Endodermal cell (in vitro differentiated cells): ENCODE measurements around the gene PSMA8. TPM values are rescaled to one million over a fixed set of nuclear protein-coding genes. Genes with fewer than 3 reads are reported as not detected.
A peak's percentile ranks its signal among the peaks of the same experiment; 100 is the strongest.

Experiments
- DNase-seq: peaks from one replicate; pipeline ENCODE4 v3.0.0-alpha.2; 2017
- H3K27ac ChIP-seq: 2 replicates; pipeline ENCODE4 v1.5.1; 2013; ENCODE audit warnings: mild to moderate bottlenecking, low read depth, low read length, moderate library complexity
- H3K27me3 ChIP-seq: 2 replicates; pipeline ENCODE4 v1.6.1; 2013; ENCODE audit warnings: mild to moderate bottlenecking, low read length, moderate library complexity; ENCODE audit not compliant: insufficient read depth, control insufficient read depth, poor library complexity, severe bottlenecking
- H3K36me3 ChIP-seq: 2 replicates; pipeline ENCODE4 v1.7.0; 2013; ENCODE audit warnings: mild to moderate bottlenecking, low read length, moderate library complexity; ENCODE audit not compliant: control insufficient read depth, insufficient read depth
- H3K4me1 ChIP-seq: one replicate; pipeline ENCODE4 v1.7.0; 2013; ENCODE audit warnings: low read length; ENCODE audit not compliant: control insufficient read depth, insufficient read depth
- H3K4me3 ChIP-seq: 2 replicates; pipeline ENCODE4 v1.5.1; 2013; ENCODE audit warnings: mild to moderate bottlenecking, low read length, moderate library complexity
- H3K9ac ChIP-seq: 2 replicates; pipeline ENCODE4 v1.6.1; 2013; ENCODE audit warnings: mild to moderate bottlenecking, low read length, moderate library complexity; ENCODE audit not compliant: poor library complexity, severe bottlenecking; ENCODE audit errors: extremely low read depth
- H3K9me3 ChIP-seq: 2 replicates; pipeline ENCODE4 v1.6.1; 2013; ENCODE audit warnings: mild to moderate bottlenecking, low read length, moderate library complexity; ENCODE audit not compliant: control insufficient read depth
- H3K27ac Mint-ChIP-seq: 2 replicates; pipeline ENCODE4 v1.8.0; 2020; ENCODE audit warnings: mixed read lengths
- H3K27me3 Mint-ChIP-seq: 2 replicates; pipeline ENCODE4 v1.8.0; 2021; ENCODE audit warnings: mild to moderate bottlenecking, mixed read lengths; ENCODE audit not compliant: insufficient read depth
- H3K36me3 Mint-ChIP-seq: 2 replicates; pipeline ENCODE4 v1.8.0; 2020; ENCODE audit warnings: low read depth, mixed read lengths
- H3K4me1 Mint-ChIP-seq: 2 replicates; pipeline ENCODE4 v1.8.0; 2020; ENCODE audit warnings: mixed read lengths
- H3K4me3 Mint-ChIP-seq: 2 replicates; pipeline ENCODE4 v1.8.0; 2020; ENCODE audit warnings: mild to moderate bottlenecking, moderate library complexity, mixed read lengths
- H3K9me3 Mint-ChIP-seq: 2 replicates; pipeline ENCODE4 v1.8.0; 2020; ENCODE audit warnings: mild to moderate bottlenecking, mixed read lengths
- CTCF ChIP-seq: fragments of 200-600 bp; sonication (generic); conservative IDR thresholded peaks from 2 replicates; pipeline ENCODE4 v1.5.0; 2021; ENCODE audit warnings: antibody characterized with exemption, mild to moderate bottlenecking
- WGBS, 2 experiments: methylation state at CpG; one replicate each; pipeline versions ENCODE4 v1.1.5 to v1.1.7; 2013; ENCODE audit warnings: missing lambda C conversion rate in 2 of 2, mixed read lengths in 1 of 2; ENCODE audit not compliant: insufficient coverage in 1 of 2, insufficient read length in 1 of 2; 5-methylcytosine and 5-hydroxymethylcytosine counted together
- total RNA-seq, 2 donors: library from RNA; stranded (reverse); fragmentation: NEBNext Ultra II Directional in 1 of 2; extraction: Animal tissue kit (Norgen Biotek cat#: 25700) in 1 of 2; gene quantifications; 2 replicates in 1 of 2; 3 replicates in 1 of 2; pipeline ENCODE4 v1.2.1, GENCODE V29; 2021

Gene PSMA8
- total RNA-seq, 2 donors from 2014 or later: not detected

- Mint-ChIP-seq H3K27me3 (no peaks in the 10 kb centered on the region), H3K36me3 (no peaks in the 10 kb centered on the region), H3K9me3 (no peaks in the 10 kb centered on the region), H3K4me1 (no peaks in the 10 kb centered on the region), H3K27ac (no peak overlapping the region), H3K4me3 (no peak overlapping the region)
- no peak overlapping the region for H3K27ac ChIP-seq
- H3K9ac ChIP-seq: no peak overlapping the region
- H3K4me1 ChIP-seq: no peaks in the 10 kb centered on the region
- H3K27me3 ChIP-seq: no peaks in the 10 kb centered on the region
- no peaks in the 10 kb centered on the region for H3K9me3 ChIP-seq
- DNase-seq: peak; percentile 87
- peak; percentile 82 for TF ChIP-seq CTCF
- WGBS, 2 experiments: 74 to 88% methylated on average over 4 to 5 of the region's 5 CpGs
- H3K36me3 ChIP-seq: no peaks in the 10 kb centered on the region
- H3K4me3 ChIP-seq: no peak overlapping the region
Measured at GRCh38 chr18:26103579-26103978, 30.1 kb upstream of the PSMA8 start.

DNA sequence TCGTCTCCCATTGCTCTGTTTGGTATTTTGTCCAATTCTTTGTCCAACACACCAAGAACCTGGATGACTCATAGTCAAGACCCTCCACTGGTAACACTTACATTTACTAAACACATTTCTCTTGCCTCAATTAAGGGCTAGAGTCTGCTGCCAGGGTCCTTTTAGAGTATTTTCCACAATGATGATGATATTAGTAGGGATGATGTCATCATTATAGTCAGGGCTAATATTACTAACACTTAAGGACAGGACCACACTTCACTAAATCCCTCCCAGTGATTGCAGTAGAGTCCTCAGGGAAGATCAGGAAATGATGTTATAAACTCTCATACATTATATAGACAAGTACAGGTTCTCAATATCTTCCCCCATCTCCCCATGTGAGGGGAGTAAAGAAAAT lies 29.6 kb upstream of the PSMA8 start:
- H3K36me3 Mint-ChIP-seq: no peaks in the 10 kb centered on the region
- no peaks in the 10 kb centered on the region for H3K9me3 ChIP-seq
- no peak overlapping the region for H3K4me3 ChIP-seq
- DNase-seq: no peak
- no peak overlapping the region for H3K27ac ChIP-seq
- no peak overlapping the region for H3K9ac ChIP-seq
- H3K27me3 Mint-ChIP-seq: no peaks in the 10 kb centered on the region
- H3K36me3 ChIP-seq: no peaks in the 10 kb centered on the region
- H3K27ac Mint-ChIP-seq: no peak overlapping the region
- TF ChIP-seq CTCF: no peak
- no peaks in the 10 kb centered on the region for H3K9me3 Mint-ChIP-seq
- H3K4me1 Mint-ChIP-seq: no peaks in the 10 kb centered on the region
- no peaks in the 10 kb centered on the region for H3K4me1 ChIP-seq
- no peak overlapping the region for H3K4me3 Mint-ChIP-seq
- WGBS, 2 experiments: 86 to 97% methylated on average over 1 of the region's 1 CpG
- no peaks in the 10 kb centered on the region for H3K27me3 ChIP-seq

DNA sequence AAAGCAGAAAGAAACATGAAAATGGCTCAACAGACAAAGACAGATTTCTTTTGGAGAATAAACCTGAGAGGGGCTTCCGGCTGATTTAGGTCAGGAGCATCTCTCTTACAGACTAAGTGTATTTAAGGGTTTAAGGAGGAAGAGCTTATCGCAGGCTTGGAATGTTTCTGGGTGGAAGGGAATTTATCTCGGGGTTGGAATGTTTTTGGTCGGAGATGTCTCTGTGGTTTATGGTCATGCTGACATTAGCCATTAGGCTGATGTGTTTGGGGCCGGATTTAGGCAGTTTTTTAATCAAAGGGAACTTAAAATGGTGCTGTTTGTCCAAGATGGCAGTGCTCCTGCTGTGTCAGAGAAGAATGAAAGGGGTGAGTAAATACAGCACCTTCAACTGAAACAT lies 14.4 kb upstream of the PSMA8 start:
- no peak overlapping the region for H3K27ac Mint-ChIP-seq
- no peak overlapping the region for H3K4me3 ChIP-seq
- no peak for DNase-seq
- peaks cover 20% of the 10 kb centered on the region for H3K9me3 ChIP-seq
- H3K9ac ChIP-seq: no peak overlapping the region
- H3K4me1 Mint-ChIP-seq: no peaks in the 10 kb centered on the region
- no peaks in the 10 kb centered on the region for H3K27me3 ChIP-seq
- TF ChIP-seq CTCF: no peak
- peaks cover 6% of the 10 kb centered on the region for H3K27me3 Mint-ChIP-seq
- H3K36me3 ChIP-seq: no peaks in the 10 kb centered on the region
- H3K36me3 Mint-ChIP-seq: no peaks in the 10 kb centered on the region
- WGBS, 2 experiments: 93 to 96% methylated on average over 4 to 5 of the region's 5 CpGs
- no peaks in the 10 kb centered on the region for H3K4me1 ChIP-seq
- H3K4me3 Mint-ChIP-seq: no peak overlapping the region
- H3K27ac ChIP-seq: no peak overlapping the region
- H3K9me3 Mint-ChIP-seq: peaks cover 20% of the 10 kb centered on the region
